Mesenchymal stem cell (in vitro differentiated cells and primary cell): ENCODE measurements around the gene ZBTB37.

Experiments
- DNase-seq: peaks from one replicate; pipeline ENCODE4 v3.0.0-alpha.2; 2013
- H2AFZ ChIP-seq: one replicate; pipeline ENCODE4 v1.6.1; 2013; ENCODE audit warnings: low read depth, mild to moderate bottlenecking, control low read depth, inconsistent platforms, low read length, moderate library complexity
- H2AK5ac ChIP-seq: 2 replicates; pipeline ENCODE4 v1.6.1; 2013; ENCODE audit warnings: low read length, moderate library complexity, mild to moderate bottlenecking, inconsistent platforms; ENCODE audit not compliant: severe bottlenecking
- H2BK120ac ChIP-seq: one replicate; pipeline ENCODE4 v1.6.1; 2013; ENCODE audit warnings: low read depth, mild to moderate bottlenecking, inconsistent platforms, low read length, moderate library complexity
- H2BK12ac ChIP-seq, 2 experiments: one replicate each; pipeline ENCODE4 v1.6.1; 2013; ENCODE audit warnings: inconsistent platforms in 2 of 2, low read length in 2 of 2, mild to moderate bottlenecking in 2 of 2, moderate library complexity in 2 of 2, control low read depth in 1 of 2
- H2BK15ac ChIP-seq: one replicate; pipeline ENCODE4 v1.6.1; 2013; ENCODE audit warnings: mild to moderate bottlenecking, low read depth, inconsistent platforms; ENCODE audit not compliant: poor library complexity, severe bottlenecking
- H2BK5ac ChIP-seq: 2 replicates; pipeline ENCODE4 v1.6.1; 2013; ENCODE audit warnings: low read depth, mild to moderate bottlenecking, low read length, control low read depth, inconsistent platforms; ENCODE audit not compliant: poor library complexity, severe bottlenecking
- H3K14ac ChIP-seq, 2 experiments: one replicate each; pipeline ENCODE4 v1.6.1; 2013; ENCODE audit warnings: inconsistent platforms in 2 of 2, low read length in 2 of 2, control low read depth in 1 of 2, mild to moderate bottlenecking in 1 of 2, moderate library complexity in 1 of 2
- H3K18ac ChIP-seq, 2 experiments: one replicate each; pipeline ENCODE4 v1.6.1; 2013; ENCODE audit warnings: inconsistent platforms in 2 of 2, low read length in 2 of 2, control low read depth in 1 of 2, low read depth in 1 of 2, mild to moderate bottlenecking in 1 of 2
- H3K23ac ChIP-seq, 2 experiments: one replicate each; pipeline ENCODE4 v1.6.1; 2013; ENCODE audit warnings: inconsistent platforms in 2 of 2, low read length in 2 of 2, mild to moderate bottlenecking in 2 of 2, moderate library complexity in 2 of 2, control low read depth in 1 of 2
- H3K27ac ChIP-seq: 2 replicates; pipeline ENCODE4 v1.5.1; 2013; ENCODE audit warnings: mild to moderate bottlenecking, moderate library complexity, low read length, control low read depth, inconsistent platforms; ENCODE audit not compliant: poor library complexity, severe bottlenecking
- H3K27me3 ChIP-seq, 2 experiments: 2 replicates each; pipeline versions ENCODE4 v1.6.1 to v1.7.0; 2013; ENCODE audit warnings: low read length in 2 of 2, mild to moderate bottlenecking in 2 of 2, moderate library complexity in 2 of 2, control low read depth in 1 of 2, inconsistent platforms in 1 of 2; ENCODE audit not compliant: control insufficient read depth in 1 of 2, insufficient read depth in 1 of 2
- H3K36me3 ChIP-seq, 2 experiments: 2 replicates each; pipeline versions ENCODE4 v1.6.1 to v1.7.0; 2013; ENCODE audit warnings: low read length in 2 of 2, control low read depth in 1 of 2, inconsistent platforms in 1 of 2, low read depth in 1 of 2, mild to moderate bottlenecking in 1 of 2; ENCODE audit not compliant: insufficient read depth in 2 of 2, control insufficient read depth in 1 of 2
- H3K4ac ChIP-seq, 2 experiments: one replicate each; pipeline ENCODE4 v1.6.1; 2013; ENCODE audit warnings: inconsistent platforms in 2 of 2, low read length in 2 of 2, mild to moderate bottlenecking in 2 of 2, moderate library complexity in 2 of 2, control low read depth in 1 of 2, low read depth in 1 of 2
- H3K4me1 ChIP-seq: 2 replicates; pipeline ENCODE4 v1.6.1; 2013; ENCODE audit warnings: low read depth, low read length, control low read depth; ENCODE audit not compliant: control insufficient read depth, insufficient read depth
- H3K4me2 ChIP-seq: 2 replicates; pipeline ENCODE4 v1.6.1; 2013; ENCODE audit warnings: low read length, mild to moderate bottlenecking, inconsistent platforms; ENCODE audit not compliant: poor library complexity, severe bottlenecking
- H3K4me3 ChIP-seq, 2 experiments: 2 replicates each; pipeline versions ENCODE4 v1.5.1 to v1.7.0; 2013; ENCODE audit warnings: low read length in 2 of 2, mild to moderate bottlenecking in 2 of 2, control low read depth in 1 of 2, low read depth in 1 of 2; ENCODE audit not compliant: insufficient read depth in 1 of 2
- H3K79me1 ChIP-seq: replicated peaks from 2 replicates; pipeline ENCODE4 v1.6.1; 2013; ENCODE audit warnings: mild to moderate bottlenecking, control low read depth, low read length, inconsistent platforms; ENCODE audit not compliant: poor library complexity, severe bottlenecking
- H3K9ac ChIP-seq: 2 replicates; pipeline ENCODE4 v1.7.0; 2013; ENCODE audit warnings: mild to moderate bottlenecking, low read length, moderate library complexity
- H3K9me3 ChIP-seq: 2 replicates; pipeline ENCODE4 v1.7.0; 2013; ENCODE audit warnings: mild to moderate bottlenecking, low read length; ENCODE audit not compliant: control insufficient read depth
- H4K8ac ChIP-seq: one replicate; pipeline ENCODE4 v1.6.1; 2013; ENCODE audit warnings: inconsistent platforms, mild to moderate bottlenecking, low read length, moderate library complexity
- H4K91ac ChIP-seq: one replicate; pipeline ENCODE4 v1.6.1; 2013; ENCODE audit warnings: mild to moderate bottlenecking, low read length, inconsistent platforms
- WGBS: methylation state at CpG from one replicate; pipeline ENCODE4 v1.1.7; 2013; ENCODE audit warnings: mixed read lengths; 5-methylcytosine and 5-hydroxymethylcytosine counted together

ZBTB37 gene

GRCh38 chr1:173900992-173901391 lies 32.8 kb downstream of the ZBTB37 start:
- Histone ChIP-seq H3K14ac (no peak overlapping the region), H3K4me3 (no peak overlapping the region), H2BK5ac (no peak overlapping the region), H3K4ac (no peak overlapping the region), H3K27me3 (no peaks in the 10 kb centered on the region), H4K8ac (no peak overlapping the region), H3K27ac (no peak overlapping the region), H3K79me1 (peaks cover 8% of the 10 kb centered on the region), H3K18ac (no peak overlapping the region), H2BK12ac (no peak overlapping the region), H4K91ac (no peak overlapping the region), H2AK5ac (no peak overlapping the region), H3K9me3 (no peaks in the 10 kb centered on the region), H3K4me2 (no peak overlapping the region), H3K9ac (no peak overlapping the region), H2BK120ac (no peak overlapping the region), H3K36me3 (no peaks in the 10 kb centered on the region), H3K4me1 (no peaks in the 10 kb centered on the region), H2BK15ac (no peak overlapping the region), H3K23ac (no peak overlapping the region), H2AFZ (no peak overlapping the region)
- WGBS, result 75% methylated on average over 2 of the region's 3 CpGs
- DNase-seq, result no peak

- H2BK12ac ChIP-seq, result no peak overlapping the region
- H3K27me3 ChIP-seq, result no peaks in the 10 kb centered on the region
- H3K18ac ChIP-seq, result no peak overlapping the region
- no peaks in the 10 kb centered on the region for H3K4me1 ChIP-seq
- no peak overlapping the region for H3K4me3 ChIP-seq
- H3K9me3 ChIP-seq, result no peaks in the 10 kb centered on the region
- H2BK120ac ChIP-seq, result no peak overlapping the region
- H4K8ac ChIP-seq, result no peak overlapping the region
- H3K14ac ChIP-seq, result no peak overlapping the region
- WGBS, result 94% methylated on average over 6 of the region's 6 CpGs
- H3K23ac ChIP-seq, result no peak overlapping the region
- DNase-seq, result no peak
- no peak overlapping the region for H3K4me2 ChIP-seq
- no peak overlapping the region for H2BK15ac ChIP-seq
- no peak overlapping the region for H2BK5ac ChIP-seq
- no peak overlapping the region for H2AK5ac ChIP-seq
- no peak overlapping the region for H3K27ac ChIP-seq
- no peaks in the 10 kb centered on the region for H3K36me3 ChIP-seq
- H3K4ac ChIP-seq, result no peak overlapping the region
- H2AFZ ChIP-seq, result no peak overlapping the region
- no peak overlapping the region for H3K9ac ChIP-seq
- H3K79me1 ChIP-seq, result peaks cover 6% of the 10 kb centered on the region
- H4K91ac ChIP-seq, result no peak overlapping the region
Measured at GRCh38 chr1:173903827-173904531, 35.8 kb downstream of the ZBTB37 start.

- no peak overlapping the region for H3K4me2 ChIP-seq
- H3K27ac ChIP-seq, result no peak overlapping the region
- no peak overlapping the region for H3K4me3 ChIP-seq
- no peaks in the 10 kb centered on the region for H3K36me3 ChIP-seq
- no peak overlapping the region for H2BK12ac ChIP-seq
- no peak overlapping the region for H2BK5ac ChIP-seq
- no peak overlapping the region for H2AK5ac ChIP-seq
- H2AFZ ChIP-seq, result no peak overlapping the region
- H2BK15ac ChIP-seq, result no peak overlapping the region
- peaks cover 5 to 9% of the 10 kb centered on the region in 2 experiments for H3K27me3 ChIP-seq
- WGBS, result 77% methylated on average over 3 of the region's 3 CpGs
- no peaks in the 10 kb centered on the region for H3K4me1 ChIP-seq
- H3K18ac ChIP-seq, result no peak overlapping the region
- DNase-seq, result no peak
- H3K23ac ChIP-seq, result no peak overlapping the region
- H3K14ac ChIP-seq, result no peak overlapping the region
- H3K79me1 ChIP-seq, result no peaks in the 10 kb centered on the region
- no peak overlapping the region for H2BK120ac ChIP-seq
- H3K4ac ChIP-seq, result no peak overlapping the region
- no peaks in the 10 kb centered on the region for H3K9me3 ChIP-seq
- H3K9ac ChIP-seq, result no peak overlapping the region
- no peak overlapping the region for H4K8ac ChIP-seq
- no peak overlapping the region for H4K91ac ChIP-seq
Measured at GRCh38 chr1:173913111-173913510, 44.9 kb downstream of the ZBTB37 start.

DNA sequence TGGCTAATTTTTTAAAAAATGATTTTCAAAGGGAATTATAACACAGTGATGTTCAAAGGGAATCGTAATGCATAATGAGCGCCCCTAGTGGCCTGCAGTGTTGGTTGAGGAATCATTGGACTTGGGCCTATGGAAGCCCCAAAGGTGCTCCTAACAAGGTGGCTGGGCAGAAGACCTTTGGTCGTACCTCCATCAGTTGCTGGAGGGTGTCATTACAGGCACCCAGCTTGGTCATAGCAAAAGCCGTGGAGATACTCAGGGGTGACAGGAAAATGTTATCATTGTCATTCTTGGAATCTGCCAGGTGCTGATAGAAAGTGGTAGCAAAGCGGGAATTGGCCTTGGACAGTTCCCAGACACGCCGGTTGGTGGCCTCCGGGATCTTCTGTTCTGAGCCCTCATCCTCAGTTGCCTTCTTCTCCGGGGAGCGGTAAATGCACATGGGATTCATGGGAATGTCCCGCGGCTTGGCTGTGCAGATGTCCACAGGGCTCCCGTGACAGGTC lies 46.2 kb downstream of the ZBTB37 start:
- no peak overlapping the region for H3K4me3 ChIP-seq
- H3K23ac ChIP-seq, result no peak overlapping the region
- H2AK5ac ChIP-seq, result no peak overlapping the region
- no peaks in the 10 kb centered on the region for H3K36me3 ChIP-seq
- WGBS, result 88% methylated on average over 13 of the region's 13 CpGs
- H3K14ac ChIP-seq, result no peak overlapping the region
- H3K79me1 ChIP-seq, result no peaks in the 10 kb centered on the region
- no peak overlapping the region for H3K4me2 ChIP-seq
- H3K27me3 ChIP-seq, result peaks cover 5 to 9% of the 10 kb centered on the region in 2 experiments
- H3K4me1 ChIP-seq, result no peaks in the 10 kb centered on the region
- H3K18ac ChIP-seq, result no peak overlapping the region
- H3K27ac ChIP-seq, result no peak overlapping the region
- no peaks in the 10 kb centered on the region for H3K9me3 ChIP-seq
- no peak overlapping the region for H4K91ac ChIP-seq
- H2BK15ac ChIP-seq, result no peak overlapping the region
- H2BK5ac ChIP-seq, result no peak overlapping the region
- peak; percentile 18 for DNase-seq
- H2BK12ac ChIP-seq, result no peak overlapping the region
- no peak overlapping the region for H2BK120ac ChIP-seq
- H4K8ac ChIP-seq, result no peak overlapping the region
- H2AFZ ChIP-seq, result no peak overlapping the region
- H3K9ac ChIP-seq, result no peak overlapping the region
- no peak overlapping the region for H3K4ac ChIP-seq
